Esophagus squamous epithelium (tissue), 4 donors: ENCODE results near the gene FIGN.

ENCODE experiments used
- CTCF ChIP-seq, 6 experiments: fragments of 450-650 bp in 4 of 6; fragments of 200-600 bp in 2 of 6; sonication (generic) in 2 of 6; IDR thresholded peaks; one replicate each; pipeline ENCODE4 v1.5.1; 2016 to 2019; ENCODE audit warnings: antibody characterized with exemption in 6 of 6, mild to moderate bottlenecking in 4 of 6, moderate library complexity in 4 of 6
- POLR2A ChIP-seq, 4 donors: fragments of 450-650 bp; IDR thresholded peaks; one replicate each; pipeline ENCODE4 v1.6.1; 2017; ENCODE audit warnings: antibody characterized with exemption in 4 of 4, mild to moderate bottlenecking in 4 of 4, moderate library complexity in 3 of 4

GRCh38 chr2:163692081-163692480 lies 43.7 kb downstream of the FIGN start:
- TF ChIP-seq CTCF (IDR thresholded peaks at IDR 0.05) (no peak), POLR2A (IDR thresholded peaks at IDR 0.05) (no peak)
